K562 (cell line): Measurements from ENCODE around the gene CDC42EP5. TPM values are rescaled to one million over a fixed set of nuclear protein-coding genes. Genes with fewer than 3 reads are reported as not detected.
A peak's percentile ranks its signal among the peaks of the same experiment; 100 is the strongest.

Experiments
- ATAC-seq: fragments of 200-7000 bp; cut with Tn5 transposase; 3 replicates; pipeline ENCODE4 v1.9.1; 2020; ENCODE audit warnings: moderate library complexity
- BruUV-seq: library from RNA; stranded (reverse); fragments of 400-500 nt; replicated peaks from 2 replicates; lab custom pipeline; 2021; lab: Mats Ljungman, UMichigan
- CTCF ChIA-PET: fragments of 300-600 bp; formaldehyde crosslinking; extraction: SDS; loops from one replicate; lab custom pipeline; 2021; ENCODE audit warnings: low intra/inter-chr PET ratio; lab: Yijun Ruan, JAX
- POLR2A ChIA-PET: fragments of 300-600, 350-650 bp; sonication (Branson Sonifier 250); formaldehyde crosslinking; extraction: SDS; loops from one replicate; lab custom pipeline; 2021; ENCODE audit warnings: antibody characterized with exemption, inconsistent platforms; lab: Yijun Ruan, JAX
- DNase-seq, 4 experiments: peaks; one replicate each; pipeline versions ENCODE4 v3.0.0 to v3.0.0-alpha.2; 2011 to 2018; ENCODE audit warnings: low spot score in 3 of 4, mixed read lengths in 3 of 4; ENCODE audit errors: extremely low read depth in 1 of 4
- FAIRE-seq: peaks from 2 replicates; lab custom pipeline; 2011; peaks lifted over from hg19 to GRCh38; lab: Jason Lieb, UNC
- H2AFZ ChIP-seq: 2 replicates; pipeline ENCODE4 v1.6.0; 2011; ENCODE audit warnings: low read depth, low read length, control low read depth, inconsistent platforms
- H3K27ac ChIP-seq: fragments of 200-600 bp; 3 replicates; pipeline ENCODE4 v1.8.0; 2011; ENCODE audit warnings: low read depth, mild to moderate bottlenecking, control low read depth, inconsistent platforms, low read length, moderate library complexity, mixed read lengths; ENCODE audit errors: extremely low read depth
- H3K27me3 ChIP-seq, 2 experiments: fragments of 300-600 bp in 1 of 2; 2 replicates in 1 of 2; 3 replicates in 1 of 2; pipeline versions ENCODE4 v1.6.0 to v1.8.0; 2011; ENCODE audit warnings: inconsistent platforms in 2 of 2, low read length in 2 of 2, mild to moderate bottlenecking in 1 of 2, mixed read lengths in 1 of 2, moderate library complexity in 1 of 2; ENCODE audit not compliant: control insufficient read depth in 2 of 2, insufficient read depth in 2 of 2
- H3K36me3 ChIP-seq: fragments of 300-600 bp; 3 replicates; pipeline ENCODE4 v1.8.0; 2011; ENCODE audit warnings: mild to moderate bottlenecking, low read length, inconsistent platforms; ENCODE audit not compliant: control insufficient read depth, insufficient read depth
- H3K4me1 ChIP-seq, 2 experiments: fragments of 200-600 bp in 1 of 2; replicated peaks in 1 of 2; 2 replicates in 1 of 2; 3 replicates in 1 of 2; pipeline versions ENCODE4 v1.5.1 to v1.8.0; 2011; ENCODE audit warnings: inconsistent platforms in 2 of 2, low read length in 2 of 2, mild to moderate bottlenecking in 1 of 2, mixed read lengths in 1 of 2, moderate library complexity in 1 of 2; ENCODE audit not compliant: control insufficient read depth in 2 of 2, insufficient read depth in 2 of 2
- H3K4me2 ChIP-seq: 2 replicates; pipeline ENCODE4 v1.6.1; 2011; ENCODE audit warnings: low read length, control low read depth, inconsistent platforms, mixed read lengths; ENCODE audit not compliant: insufficient read depth
- H3K4me3 ChIP-seq: fragments of 200-600 bp; sonication (generic), shearing (Covaris generic); 2 replicates; pipeline ENCODE4 v1.5.1; 2016; ENCODE audit warnings: control low read depth, inconsistent platforms
- H3K79me2 ChIP-seq: fragments of 200-600 bp; 3 replicates; pipeline ENCODE4 v1.8.0; 2011; ENCODE audit warnings: low read length, inconsistent platforms; ENCODE audit not compliant: control insufficient read depth, insufficient read depth
- H3K9ac ChIP-seq, 2 experiments: 2 replicates each; pipeline versions ENCODE4 v1.6.0 to v1.6.1; 2011; ENCODE audit warnings: low read depth in 2 of 2, low read length in 2 of 2, control low read depth in 1 of 2, inconsistent platforms in 1 of 2, mild to moderate bottlenecking in 1 of 2, mixed read lengths in 1 of 2; ENCODE audit not compliant: insufficient read depth in 1 of 2
- H3K9me1 ChIP-seq: one replicate; pipeline ENCODE4 v1.6.0; 2011; ENCODE audit warnings: inconsistent platforms, mild to moderate bottlenecking, low read length, moderate library complexity; ENCODE audit not compliant: control insufficient read depth, insufficient read depth
- H3K9me3 ChIP-seq: replicated peaks from 2 replicates; pipeline ENCODE4 v1.5.1; 2011; ENCODE audit warnings: low read depth, low read length, inconsistent platforms; ENCODE audit not compliant: control insufficient read depth, insufficient read depth
- H4K20me1 ChIP-seq: replicated peaks from 2 replicates; pipeline ENCODE4 v1.6.1; 2011; ENCODE audit warnings: low read length, inconsistent platforms, mixed read lengths; ENCODE audit not compliant: control insufficient read depth, insufficient read depth
- KDM2B ChIP-seq: fragments of 250-450 bp; sonication (Bioruptor Pico); IDR thresholded peaks from 2 replicates; pipeline ENCODE4 v1.8.0; 2021; ENCODE audit warnings: mild to moderate bottlenecking, moderate library complexity
- MAFF ChIP-seq: IDR thresholded peaks from 2 replicates; pipeline ENCODE4 v1.6.1; 2012; ENCODE audit warnings: low read length, improper control_type of control experiment
- RBM25 ChIP-seq: fragments of 200-400 bp; formaldehyde crosslinking; IDR thresholded peaks from 2 replicates; pipeline ENCODE4 v1.6.1; 2018; ENCODE audit warnings: low read length, low read depth, moderate library complexity; ENCODE audit not compliant: severe bottlenecking
- RCOR1 ChIP-seq, 2 experiments: IDR thresholded peaks; 2 replicates each; pipeline ENCODE4 v1.6.1; 2012; ENCODE audit warnings: low read depth in 2 of 2, low read length in 2 of 2, borderline replicate concordance in 1 of 2, improper control_type of control experiment in 1 of 2
- RUNX1 ChIP-seq: sonication (generic); IDR thresholded peaks from 2 replicates; pipeline ENCODE4 v1.6.1; 2016; ENCODE audit warnings: antibody characterized with exemption, low read depth
- WGBS: fragments of 100-300 bp; shearing (Covaris generic); methylation state at CpG from one replicate; pipeline ENCODE4 v1.1.6; 2016; ENCODE audit warnings: low coverage, mixed read lengths; ENCODE audit not compliant: insufficient coverage; ENCODE audit errors: missing lambda C conversion rate; 5-methylcytosine and 5-hydroxymethylcytosine counted together
- in situ Hi-C: fragments of 300-500 bp; cut with MboI; formaldehyde crosslinking; loops from 4 replicates; pipeline ENCODE4 v1.15.0; 2018; ENCODE audit warnings: inconsistent platforms, mixed read lengths
- intact Hi-C: fragments of 100-400 bp; cut with micrococcal nuclease; formaldehyde crosslinking; loops from 2 replicates; pipeline ENCODE4 v1.14.2; 2022
- polyA plus RNA-seq, 8 experiments: library from polyadenylated mRNA; depleted of rRNA in 4 of 8; stranded (reverse) in 5 of 8; unstranded in 3 of 8; fragments of >200 nt; fragmentation: Nextera tagmentation in 2 of 8; fragmentation: Illumina TruSeq in 1 of 8; extraction: Ambion mirVana in 2 of 8; extraction: Trizol in 1 of 8; gene quantifications; 2 replicates each; pipeline versions ENCODE4 v1.2.1 to v1.2.3, GENCODE V29; 2011 to 2014; ENCODE audit warnings: inconsistent platforms in 1 of 8, missing spikeins in 1 of 8
- total RNA-seq, 7 experiments: library from RNA; depleted of rRNA in 6 of 7; stranded (reverse); fragments of >200 nt in 6 of 7; fragmentation: Illumina TruSeq in 2 of 7; extraction: Trizol in 2 of 7; gene quantifications; 2 replicates each; pipeline versions ENCODE4 v1.2.1 to v1.2.3, GENCODE V29; 2011 to 2021; ENCODE audit warnings: low replicate concordance in 1 of 7
- TF ChIP-seq, protein P1 (sequence below), 3 experiments: IDR thresholded peaks in 2 of 3; conservative IDR thresholded peaks in 1 of 3; 2 replicates each; pipeline ENCODE4 v1.5.1; 2011 to 2012; ENCODE audit warnings: low read length in 3 of 3, mild to moderate bottlenecking in 3 of 3, control low read depth in 2 of 3, improper control_type of control experiment in 1 of 3, inconsistent platforms in 1 of 3, low read depth in 1 of 3, mixed read lengths in 1 of 3, moderate library complexity in 1 of 3; ENCODE audit not compliant: insufficient read depth in 2 of 3

Gene CDC42EP5
- total and polyA plus RNA-seq, 9 of the 15 experiments (the other 6 are each of a cell fraction or from before 2014, with no cell fraction given), result 0.15 to 0.38 TPM; not detected in 7

DNA sequence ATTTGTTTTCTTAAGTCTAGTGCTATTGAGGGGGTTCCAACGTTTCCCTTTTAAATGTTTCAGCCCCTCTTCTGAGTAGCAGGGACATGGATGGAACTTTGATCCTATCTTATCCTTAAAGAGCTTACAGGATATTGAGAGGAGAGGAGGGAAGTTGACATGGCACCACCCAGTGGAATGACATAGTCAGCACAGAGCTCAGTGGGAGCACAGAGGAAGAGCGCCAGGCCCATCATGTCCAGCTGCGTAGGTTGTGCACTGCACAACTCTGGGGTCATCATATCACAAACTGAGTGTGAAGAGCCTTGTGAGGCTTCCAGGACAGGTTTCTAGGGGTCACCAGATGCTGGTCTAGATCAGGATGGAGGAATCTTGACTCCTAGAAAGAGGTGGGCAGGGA lies 4.6 kb upstream of the CDC42EP5 start:
- H4K20me1 ChIP-seq, result peaks cover 5% of the 10 kb centered on the region; the same call in 1 of the 2 replicates
- BruUV-seq, result no TSS peak
- FAIRE-seq (no peak), DNase-seq (peak in 2 of 4 experiments; percentile 12 to 23), ATAC-seq (peak; percentile 72)
- H3K9ac ChIP-seq, result no peak overlapping the region
- no peaks in the 10 kb centered on the region for H3K9me1 ChIP-seq
- POLR2A ChIA-PET, result interaction anchor here (0.6 kb wide), 2 partner anchors 29 to 213 kb away, joined by 3 read pairs; no protein-coding TSS in a partner anchor
- H2AFZ ChIP-seq, result no peak overlapping the region
- in situ Hi-C loops (no loop called here), intact Hi-C loops (no loop called here)
- no peaks in the 10 kb centered on the region for H3K79me2 ChIP-seq
- TF ChIP-seq RBM25, result peak; percentile 59
- TF ChIP-seq, protein P1, sequence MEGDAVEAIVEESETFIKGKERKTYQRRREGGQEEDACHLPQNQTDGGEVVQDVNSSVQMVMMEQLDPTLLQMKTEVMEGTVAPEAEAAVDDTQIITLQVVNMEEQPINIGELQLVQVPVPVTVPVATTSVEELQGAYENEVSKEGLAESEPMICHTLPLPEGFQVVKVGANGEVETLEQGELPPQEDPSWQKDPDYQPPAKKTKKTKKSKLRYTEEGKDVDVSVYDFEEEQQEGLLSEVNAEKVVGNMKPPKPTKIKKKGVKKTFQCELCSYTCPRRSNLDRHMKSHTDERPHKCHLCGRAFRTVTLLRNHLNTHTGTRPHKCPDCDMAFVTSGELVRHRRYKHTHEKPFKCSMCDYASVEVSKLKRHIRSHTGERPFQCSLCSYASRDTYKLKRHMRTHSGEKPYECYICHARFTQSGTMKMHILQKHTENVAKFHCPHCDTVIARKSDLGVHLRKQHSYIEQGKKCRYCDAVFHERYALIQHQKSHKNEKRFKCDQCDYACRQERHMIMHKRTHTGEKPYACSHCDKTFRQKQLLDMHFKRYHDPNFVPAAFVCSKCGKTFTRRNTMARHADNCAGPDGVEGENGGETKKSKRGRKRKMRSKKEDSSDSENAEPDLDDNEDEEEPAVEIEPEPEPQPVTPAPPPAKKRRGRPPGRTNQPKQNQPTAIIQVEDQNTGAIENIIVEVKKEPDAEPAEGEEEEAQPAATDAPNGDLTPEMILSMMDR (IDR thresholded peaks at IDR 0.05 in 2 of 3, conservative IDR thresholded peaks at IDR 0.05 in 1 of 3; ENCODE audit: insufficient read depth in 2 of 3, low read depth in 1 of 3, low read length in 3 of 3), result peak in 2 of 3 experiments; percentile 21 to 29; a peak in 2 of 6 replicates
- TF ChIP-seq MAFF, result no peak
- no peak for TF ChIP-seq RCOR1 (IDR thresholded peaks at IDR 0.05; ENCODE audit: borderline replicate concordance in 1 of 2, low read depth in 2 of 2, low read length in 2 of 2)
- TF ChIP-seq KDM2B, result no peak
- TF ChIP-seq RUNX1, result no peak
- WGBS, result 11% methylated on average over 3 of the region's 3 CpGs
- H3K36me3 ChIP-seq, result no peaks in the 10 kb centered on the region
- H3K4me1 ChIP-seq, result peaks cover 0 to 10% of the 10 kb centered on the region in 2 experiments; a peak in 2 of 5 replicates
- no peak overlapping the region for H3K4me2 ChIP-seq
- H3K9me3 ChIP-seq, result no peaks in the 10 kb centered on the region
- CTCF ChIA-PET, result no interaction called here
- no peak overlapping the region for H3K4me3 ChIP-seq
- H3K27ac ChIP-seq, result no peak overlapping the region
- H3K27me3 ChIP-seq, result peaks cover 10 to 20% of the 10 kb centered on the region in 2 experiments; a peak in 4 of 5 replicates
